ENCODE measurements around the gene KIF16B.
A peak's percentile ranks its signal among the peaks of the same experiment; 100 is the strongest.

KIF16B gene

GRCh38 chr20:16337707-16338106, 235.5 kb downstream of the KIF16B start:
- DNase-seq: no peak

GRCh38 chr20:16327606-16328005, 245.6 kb downstream of the KIF16B start:
- no peak for DNase-seq

- DNase-seq: no peak
Measured at GRCh38 chr20:16321291-16321690, 252.0 kb downstream of the KIF16B start.

GRCh38 chr20:16317445-16318362, 255.5 kb downstream of the KIF16B start:
- DNase-seq: no peak

- DNase-seq: no peak
Measured at GRCh38 chr20:16316513-16316912, 256.7 kb downstream of the KIF16B start.

GRCh38 chr20:16314748-16315159, 258.5 kb downstream of the KIF16B start:
- no peak for DNase-seq

- no peak for DNase-seq
Measured at GRCh38 chr20:16314320-16314719, 258.9 kb downstream of the KIF16B start.

- no peak for DNase-seq
Measured at GRCh38 chr20:16313917-16314316, 259.3 kb downstream of the KIF16B start.

- no peak for DNase-seq
Measured at GRCh38 chr20:16312998-16313397, 260.2 kb downstream of the KIF16B start.

- DNase-seq: no peak
Measured at GRCh38 chr20:16311756-16312155, 261.5 kb downstream of the KIF16B start.

- DNase-seq: peak; percentile 33
Measured at GRCh38 chr20:16308754-16309153, 264.5 kb downstream of the KIF16B start.

GRCh38 chr20:16302818-16303217, 270.4 kb downstream of the KIF16B start:
- DNase-seq: no peak

- DNase-seq: no peak
Measured at GRCh38 chr20:16301986-16302385, 271.3 kb downstream of the KIF16B start.

- DNase-seq: no peak
Measured at GRCh38 chr20:16299897-16300296, 273.4 kb downstream of the KIF16B start.

- peak; percentile 69 for DNase-seq
Measured at GRCh38 chr20:16296931-16297330, 276.3 kb downstream of the KIF16B start.

- DNase-seq: no peak
Measured at GRCh38 chr20:16295534-16295933, 277.7 kb downstream of the KIF16B start.

- DNase-seq: no peak
Measured at GRCh38 chr20:16293590-16293989, 279.7 kb downstream of the KIF16B start.

GRCh38 chr20:16292226-16292880, 280.9 kb downstream of the KIF16B start:
- DNase-seq: no peak

- DNase-seq: no peak
Measured at GRCh38 chr20:16290358-16290757, 282.9 kb downstream of the KIF16B start.

GRCh38 chr20:16287776-16288175, 285.5 kb downstream of the KIF16B start:
- no peak for DNase-seq

- no peak for DNase-seq
Measured at GRCh38 chr20:16286601-16287000, 286.6 kb downstream of the KIF16B start.

GRCh38 chr20:16284385-16285100, 288.7 kb downstream of the KIF16B start:
- no peak for DNase-seq

- no peak for DNase-seq
Measured at GRCh38 chr20:16283978-16284377, 289.3 kb downstream of the KIF16B start.

- no peak for DNase-seq
Measured at GRCh38 chr20:16283307-16283706, 289.9 kb downstream of the KIF16B start.

Data from right hindlimb (tissue), 1 donor.